Psoas muscle (tissue), 8 donors: ENCODE data around the gene CRYBG3. TPM values are rescaled to one million over a fixed set of nuclear protein-coding genes. Genes with fewer than 3 reads are reported as not detected.
"Not testable (repeated sequence)": the region's sequence is repeated elsewhere in the genome, so short reads cannot be mapped to it uniquely, and the experiment has no call there.

Experiments used
- ATAC-seq, 4 donors: fragments of 200-7000 bp; cut with Tn5 transposase; one replicate each; pipeline ENCODE4 v1.9.1; 2020; ENCODE audit warnings: moderate library complexity in 3 of 4, mild to moderate bottlenecking in 2 of 4
- DNase-seq, 2 donors: peaks; one replicate each; pipeline ENCODE4 v3.0.0-alpha.2; 2020
- H3K27ac ChIP-seq: fragments of 200-600 bp; one replicate; pipeline ENCODE4 v1.8.0; 2022
- H3K27me3 ChIP-seq, 3 donors: fragments of 200-600 bp in 1 of 3; one replicate each; pipeline versions ENCODE4 v1.6.1 to v1.8.0; 2013 to 2022; ENCODE audit warnings: low read length in 2 of 3, mild to moderate bottlenecking in 2 of 3, moderate library complexity in 1 of 3; ENCODE audit not compliant: insufficient read depth in 3 of 3
- H3K36me3 ChIP-seq, 2 donors: fragments of 200-600 bp in 1 of 2; one replicate each; pipeline versions ENCODE4 v1.6.1 to v1.8.0; 2013 to 2022; ENCODE audit warnings: low read depth in 1 of 2, mild to moderate bottlenecking in 1 of 2, moderate library complexity in 1 of 2; ENCODE audit not compliant: insufficient read depth in 1 of 2
- H3K4me1 ChIP-seq: fragments of 200-600 bp; one replicate; pipeline ENCODE4 v1.8.0; 2022
- H3K4me3 ChIP-seq: fragments of 200-600 bp; one replicate; pipeline ENCODE4 v1.8.0; 2022; ENCODE audit warnings: mild to moderate bottlenecking
- H3K9me3 ChIP-seq: fragments of 200-600 bp; one replicate; pipeline ENCODE4 v1.8.0; 2022
- WGBS, 3 donors: extraction: QIAGEN DNeasy Blood & Tissue Kit; methylation state at CpG; one replicate each; pipeline versions ENCODE4 v1.1.6 to v1.1.7; 2013; 5-methylcytosine and 5-hydroxymethylcytosine counted together
- intact Hi-C, 2 donors: fragments of 100-400 bp; cut with DNase I; formaldehyde crosslinking; loops; one replicate each; pipeline versions ENCODE4 v1.11.0 to v1.14.2; 2022
- polyA plus RNA-seq, 3 donors: library from polyadenylated mRNA; stranded (reverse); fragments of 200-250 nt; gene quantifications; one replicate each; pipeline ENCODE4 v1.2.3, GENCODE V29; 2013
- total RNA-seq, 4 donors: library from RNA; stranded (reverse); fragmentation: NEBNext Ultra II Directional in 2 of 4; extraction: Animal tissue kit (Norgen Biotek cat#: 25700) in 2 of 4; gene quantifications; one replicate each; pipeline versions ENCODE4 v1.2.1 to v1.2.4, GENCODE V29; 2021 to 2023
- TF ChIP-seq, protein P1 (sequence below): fragments of 200-600 bp; IDR thresholded peaks from one replicate; pipeline ENCODE4 v1.8.0; 2022; ENCODE audit warnings: antibody characterized with exemption
- donor health status: healthy with polysubstance abuse.
- donor health status: DM: no; HTN: no; CAD: no; lungs with moderate emphysema.
- donor health status: Bipolar disorder and iron deficiency.
- donor health status: healthy.
- donor health status: DM: yes; HTN: yes; CAD: no.
- donor health status: DM: no; HTN: no; CAD: no.
- donor health status: DM: no; HTN: no; CAD: no.
- donor health status: DM: yes; HTN: yes; CAD: no.

Gene CRYBG3
- total and polyA plus RNA-seq, 7 donors: 5.1 to 36.9 (median 10.1) TPM

DNA sequence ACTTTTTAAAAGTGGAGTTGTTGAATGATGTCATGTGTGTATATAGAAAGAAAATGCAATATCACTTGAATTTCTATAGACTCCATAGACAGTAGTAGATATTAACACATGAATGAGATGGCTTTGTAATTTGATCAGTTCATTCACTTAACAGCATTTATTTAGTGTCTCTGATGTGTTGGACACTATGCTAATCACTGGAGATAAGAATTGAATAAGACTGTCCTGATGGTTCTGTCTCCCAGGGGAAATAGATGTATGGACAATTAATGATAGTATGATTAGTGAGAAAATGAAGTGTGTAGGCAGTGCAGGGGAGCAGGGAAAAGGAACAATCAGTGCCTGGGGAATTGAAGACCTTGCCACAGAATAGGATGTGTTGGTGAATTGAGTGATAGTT, 77.5 kb downstream of the CRYBG3 start:
- H3K27me3 ChIP-seq: no peaks in the 10 kb centered on the region
- TF ChIP-seq, protein P1, sequence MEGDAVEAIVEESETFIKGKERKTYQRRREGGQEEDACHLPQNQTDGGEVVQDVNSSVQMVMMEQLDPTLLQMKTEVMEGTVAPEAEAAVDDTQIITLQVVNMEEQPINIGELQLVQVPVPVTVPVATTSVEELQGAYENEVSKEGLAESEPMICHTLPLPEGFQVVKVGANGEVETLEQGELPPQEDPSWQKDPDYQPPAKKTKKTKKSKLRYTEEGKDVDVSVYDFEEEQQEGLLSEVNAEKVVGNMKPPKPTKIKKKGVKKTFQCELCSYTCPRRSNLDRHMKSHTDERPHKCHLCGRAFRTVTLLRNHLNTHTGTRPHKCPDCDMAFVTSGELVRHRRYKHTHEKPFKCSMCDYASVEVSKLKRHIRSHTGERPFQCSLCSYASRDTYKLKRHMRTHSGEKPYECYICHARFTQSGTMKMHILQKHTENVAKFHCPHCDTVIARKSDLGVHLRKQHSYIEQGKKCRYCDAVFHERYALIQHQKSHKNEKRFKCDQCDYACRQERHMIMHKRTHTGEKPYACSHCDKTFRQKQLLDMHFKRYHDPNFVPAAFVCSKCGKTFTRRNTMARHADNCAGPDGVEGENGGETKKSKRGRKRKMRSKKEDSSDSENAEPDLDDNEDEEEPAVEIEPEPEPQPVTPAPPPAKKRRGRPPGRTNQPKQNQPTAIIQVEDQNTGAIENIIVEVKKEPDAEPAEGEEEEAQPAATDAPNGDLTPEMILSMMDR: no peak

DNA sequence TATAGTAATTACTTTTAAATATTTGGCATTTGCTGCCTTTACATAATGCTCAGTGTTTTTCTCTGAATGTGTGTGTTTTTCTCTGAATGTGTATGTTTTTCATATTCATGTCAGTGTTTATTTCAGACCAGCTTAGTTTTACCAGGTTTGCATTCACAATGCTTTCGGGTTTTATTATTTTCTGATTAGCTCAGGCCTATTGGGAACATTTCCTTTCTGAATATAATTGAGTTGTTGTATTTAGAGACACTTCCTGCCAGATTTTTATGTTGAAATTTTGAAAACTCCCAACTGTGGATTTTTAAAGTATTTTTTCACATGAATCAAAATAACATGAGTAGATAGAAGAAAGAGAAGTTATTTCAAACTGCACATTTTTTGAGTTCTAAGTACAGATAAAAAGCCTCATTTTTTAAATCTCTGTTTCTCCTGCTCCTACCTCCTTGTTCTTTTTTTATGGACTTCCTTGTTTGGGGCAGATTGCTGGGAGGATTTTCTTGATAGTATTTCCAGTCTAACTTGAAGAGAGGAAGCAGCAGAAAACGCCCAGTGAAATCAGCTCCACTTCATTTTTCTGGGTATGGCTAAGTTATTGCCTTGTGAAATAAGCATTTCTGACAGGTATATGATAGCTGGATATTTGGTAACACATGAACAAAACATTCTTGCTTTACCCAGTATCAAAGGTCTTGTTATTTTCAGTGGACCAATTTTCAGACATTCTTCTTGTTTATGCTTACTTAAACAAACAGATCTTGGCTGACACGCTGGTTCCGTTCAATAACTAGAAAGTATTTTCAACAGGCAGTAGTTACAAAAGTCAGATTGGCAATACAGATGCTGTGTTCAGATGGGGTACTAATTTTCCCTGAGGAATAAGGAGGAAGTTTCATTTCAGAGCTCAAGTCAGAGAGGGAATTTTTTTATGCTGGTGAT, 79.8 kb downstream of the CRYBG3 start:
- Histone ChIP-seq H3K27ac (peak overlapping the region; percentile 25), H3K4me1 (no peaks in the 10 kb centered on the region), H3K36me3 (peaks cover under 1 to 30% of the 10 kb centered on the region in 2 donors), H3K4me3 (peak overlapping the region; percentile 9), H3K27me3 (no peaks in the 10 kb centered on the region), H3K9me3 (no peaks in the 10 kb centered on the region)
- TF ChIP-seq, protein P1: no peak
- ATAC-seq: peak in 1 of 4 donors; percentile 47
- intact Hi-C loops: no loop called here
- WGBS, 3 donors: 52 to 58% (median 57%) methylated on average over 4 of the region's 4 CpGs
- DNase-seq: no peak

More for the DNA sequence above, 77.5 kb downstream of the CRYBG3 start:
- ATAC-seq (no peak), DNase-seq (no peak)
- intact Hi-C loops: no loop called here
- Histone ChIP-seq H3K4me3 (no peak overlapping the region), H3K27ac (no peak overlapping the region), H3K4me1 (no peaks in the 10 kb centered on the region), H3K36me3 (peaks cover 5 to 52% of the 10 kb centered on the region in 2 donors), H3K9me3 (no peaks in the 10 kb centered on the region)

DNA sequence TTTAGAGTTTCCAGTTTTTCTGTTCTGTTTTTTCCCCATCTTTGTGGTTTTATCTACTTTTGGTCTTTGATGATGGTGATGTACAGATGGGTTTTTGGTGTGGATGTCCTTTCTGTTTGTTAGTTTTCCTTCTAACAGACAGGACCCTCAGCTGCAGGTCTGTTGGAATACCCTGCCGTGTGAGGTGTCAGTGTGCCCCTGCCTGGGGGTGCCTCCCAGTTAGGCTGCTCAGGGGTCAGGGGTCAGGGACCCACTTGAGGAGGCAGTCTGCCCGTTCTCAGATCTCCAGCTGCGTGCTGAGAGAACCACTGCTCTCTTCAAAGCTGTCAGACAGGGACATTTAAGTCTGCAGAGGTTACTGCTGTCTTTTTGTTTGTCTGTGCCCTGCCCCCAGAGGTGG, 88.0 kb downstream of the CRYBG3 start:
- ATAC-seq, H3K4me3 ChIP-seq, H3K27ac ChIP-seq, H3K9me3 ChIP-seq, H3K4me1 ChIP-seq, H3K27me3 ChIP-seq, DNase-seq: not testable (repeated sequence)
- intact Hi-C loops: loop anchor here in 1 of 2 donors (10.0 kb wide), 1 partner anchor 105 kb away; no protein-coding TSS in a partner anchor
- WGBS, 3 donors: 75 to 89% (median 82%) methylated on average over 1 to 2 of the region's 3 CpGs
- peaks cover 0 to 34% of the 10 kb centered on the region in 2 donors for H3K36me3 ChIP-seq

DNA sequence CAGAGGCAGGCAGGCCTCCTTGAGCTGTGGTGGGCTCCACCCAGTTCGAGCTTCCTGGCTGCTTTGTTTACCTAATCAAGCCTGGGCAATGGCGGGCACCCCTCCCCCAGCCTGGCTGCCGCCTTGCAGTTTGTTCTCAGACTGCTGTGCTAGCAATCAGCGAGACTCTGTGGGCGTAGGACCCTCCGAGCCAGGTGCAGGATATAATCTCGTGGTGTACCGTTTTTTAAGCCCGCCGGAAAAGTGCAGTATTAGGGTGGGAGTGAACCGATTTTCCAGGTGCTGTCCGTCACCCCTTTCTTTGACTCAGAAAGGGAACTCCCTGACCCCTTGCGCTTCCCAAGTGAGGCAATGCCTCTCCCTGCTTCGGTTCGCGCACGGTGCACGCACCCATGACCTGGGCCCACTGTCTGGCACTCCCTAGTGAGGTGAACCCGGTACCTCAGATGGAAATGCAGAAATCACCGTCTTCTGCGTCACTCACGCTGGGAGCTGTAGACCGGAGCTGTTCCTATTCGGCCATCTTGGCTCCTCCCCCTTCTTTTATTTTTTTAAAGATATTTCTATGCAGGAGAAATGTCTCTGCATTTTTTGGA, 88.5 kb downstream of the CRYBG3 start:
- WGBS, 3 donors: 76 to 82% (median 77%) methylated on average over 23 of the region's 24 CpGs
- not testable (repeated sequence) for H3K9me3 ChIP-seq, H3K27ac ChIP-seq, ATAC-seq, H3K4me1 ChIP-seq, H3K4me3 ChIP-seq, H3K27me3 ChIP-seq
- DNase-seq: peak in 1 of 2 donors; percentile 10
- intact Hi-C loops: loop anchor here in 1 of 2 donors (10.0 kb wide), 1 partner anchor 104 kb away; no protein-coding TSS in a partner anchor
- H3K36me3 ChIP-seq: peaks cover 0 to 39% of the 10 kb centered on the region in 2 donors

DNA sequence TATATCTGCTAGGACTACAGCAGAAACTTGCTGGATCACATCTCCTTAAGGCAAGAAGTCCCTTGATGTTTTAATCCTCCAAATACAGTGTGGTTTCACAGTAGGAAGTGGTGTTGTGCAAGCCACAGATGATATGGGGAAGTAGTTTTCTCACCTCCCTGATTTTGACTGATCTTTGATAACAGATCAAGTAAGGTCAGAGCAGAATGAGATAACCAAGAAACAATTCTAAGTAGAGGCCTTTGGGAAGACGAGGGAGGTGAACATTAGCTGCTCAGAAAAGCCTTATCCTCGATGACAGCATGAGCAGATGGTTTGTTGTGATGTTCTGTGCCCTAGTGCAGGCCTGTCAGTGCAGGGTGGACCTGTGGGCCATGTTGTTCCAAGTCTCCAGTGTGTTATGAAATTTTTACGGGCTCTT, 89.1 kb downstream of the CRYBG3 start:
- ATAC-seq (no peak), DNase-seq (no peak)
- H3K9me3 ChIP-seq: no peaks in the 10 kb centered on the region
- no peaks in the 10 kb centered on the region for H3K27me3 ChIP-seq
- H3K4me3 ChIP-seq: no peak overlapping the region
- intact Hi-C loops: loop anchor here in 1 of 2 donors (10.0 kb wide), 1 partner anchor 104 kb away; no protein-coding TSS in a partner anchor
- H3K36me3 ChIP-seq: peaks cover 0 to 45% of the 10 kb centered on the region in 2 donors
- H3K4me1 ChIP-seq: peaks cover 7% of the 10 kb centered on the region
- H3K27ac ChIP-seq: no peak overlapping the region
- TF ChIP-seq, protein P1: no peak
- WGBS, 3 donors: 62 to 67% (median 64%) methylated on average over 3 of the region's 3 CpGs
